Naive thymus-derived CD4-positive, alpha-beta T cell (primary cell): Measurements from ENCODE around the gene NT5C2. TPM values are rescaled to one million over a fixed set of nuclear protein-coding genes. Genes with fewer than 3 reads are reported as not detected.

Experiments used
- ATAC-seq: fragments of 150-1000 bp; cut with Tn5 transposase; 2 replicates; pipeline ENCODE4 v1.10.0; 2021; ENCODE audit warnings: mild to moderate bottlenecking, moderate library complexity
- CTCF ChIA-PET: fragments of 350-600 bp; sonication (Branson Sonifier 250); formaldehyde crosslinking; loops from one replicate; lab custom pipeline; 2021; ENCODE audit warnings: antibody characterized with exemption; lab: Charles Lee
- POLR2A ChIA-PET: fragments of 350-600 bp; sonication (Branson Sonifier 250); formaldehyde crosslinking; loops from one replicate; lab custom pipeline; 2021; ENCODE audit warnings: antibody characterized with exemption, inconsistent platforms; lab: Charles Lee
- DNase-seq, 9 donors: peaks; one replicate each; pipeline versions ENCODE4 v3.0.0 to v3.0.0-alpha.2; 2020 to 2022; ENCODE audit warnings: mixed read lengths in 1 of 9
- H3K27ac ChIP-seq: one replicate; pipeline ENCODE4 v1.7.0; 2013; ENCODE audit warnings: mild to moderate bottlenecking, low read depth, low read length, moderate library complexity
- H3K27me3 ChIP-seq, 2 donors: one replicate each; pipeline ENCODE4 v1.7.0; 2013; ENCODE audit warnings: low read length in 2 of 2, mild to moderate bottlenecking in 2 of 2, moderate library complexity in 2 of 2; ENCODE audit not compliant: control insufficient read depth in 2 of 2, insufficient read depth in 2 of 2
- H3K36me3 ChIP-seq, 3 experiments: 1 replicate in 2 of 3; 2 replicates in 1 of 3; pipeline ENCODE4 v1.7.0; 2013; ENCODE audit warnings: low read length in 3 of 3, mild to moderate bottlenecking in 3 of 3, moderate library complexity in 1 of 3; ENCODE audit not compliant: insufficient read depth in 3 of 3, control insufficient read depth in 2 of 3
- H3K4me1 ChIP-seq, 2 donors: one replicate each; pipeline ENCODE4 v1.7.0; 2013; ENCODE audit warnings: low read length in 2 of 2, mild to moderate bottlenecking in 2 of 2, moderate library complexity in 1 of 2; ENCODE audit not compliant: control insufficient read depth in 2 of 2, insufficient read depth in 2 of 2
- H3K4me3 ChIP-seq: 2 replicates; pipeline ENCODE4 v1.7.0; 2013; ENCODE audit warnings: mild to moderate bottlenecking, low read length
- H3K9me3 ChIP-seq, 3 experiments: 1 replicate in 2 of 3; 2 replicates in 1 of 3; pipeline ENCODE4 v1.7.0; 2013; ENCODE audit warnings: low read length in 3 of 3; ENCODE audit not compliant: control insufficient read depth in 2 of 3
- H3K27ac Mint-ChIP-seq, 9 donors: one replicate each; pipeline ENCODE4 v1.8.0; 2020 to 2022; ENCODE audit warnings: mixed read lengths in 9 of 9, mild to moderate bottlenecking in 8 of 9, moderate library complexity in 5 of 9, inconsistent platforms in 2 of 9
- H3K27me3 Mint-ChIP-seq, 5 donors: one replicate each; pipeline ENCODE4 v1.8.0; 2021 to 2022; ENCODE audit warnings: mixed read lengths in 5 of 5, mild to moderate bottlenecking in 1 of 5
- H3K36me3 Mint-ChIP-seq, 5 donors: one replicate each; pipeline ENCODE4 v1.8.0; 2020 to 2022; ENCODE audit warnings: mixed read lengths in 5 of 5, mild to moderate bottlenecking in 3 of 5, inconsistent platforms in 1 of 5
- H3K4me1 Mint-ChIP-seq, 7 donors: one replicate each; pipeline ENCODE4 v1.8.0; 2020 to 2022; ENCODE audit warnings: mixed read lengths in 7 of 7, mild to moderate bottlenecking in 3 of 7, inconsistent platforms in 1 of 7
- H3K4me3 Mint-ChIP-seq, 10 donors: one replicate each; pipeline ENCODE4 v1.8.0; 2020 to 2022; ENCODE audit warnings: mild to moderate bottlenecking in 10 of 10, mixed read lengths in 10 of 10, moderate library complexity in 6 of 10, inconsistent platforms in 2 of 10
- H3K9me3 Mint-ChIP-seq, 11 donors: one replicate each; pipeline ENCODE4 v1.8.0; 2020 to 2022; ENCODE audit warnings: mixed read lengths in 11 of 11, mild to moderate bottlenecking in 4 of 11, inconsistent platforms in 1 of 11, moderate library complexity in 1 of 11
- intact Hi-C, 2 donors: fragments of 100-400 bp; cut with micrococcal nuclease; formaldehyde crosslinking; loops; one replicate each; pipeline ENCODE4 v1.15.1; 2023
- polyA plus RNA-seq, 2 donors: library from polyadenylated mRNA; unstranded; fragments of 300-500 nt; fragmentation: Illumina TruSeq; gene quantifications; one replicate each; pipeline ENCODE4 v1.2.3, GENCODE V29; 2021
- total RNA-seq, 6 experiments: library from RNA in 5 of 6; stranded (reverse) in 5 of 6; gene quantifications; 1 replicate in 5 of 6; 2 replicates in 1 of 6; pipeline ENCODE4 v1.2.3 and lab custom pipeline; 2021 to 2026

NT5C2 gene
- total and polyA plus RNA-seq, 7 experiments from 2014 or later = 48.7 to 87.8 (median 68.9) TPM

- Mint-ChIP-seq H3K36me3 (peaks cover 0 to 13% (median 2%) of the 10 kb centered on the region in 5 donors), H3K4me3 (no peak overlapping the region), H3K9me3 (no peaks in the 10 kb centered on the region), H3K4me1 (peaks cover 0 to 5% (median 0%) of the 10 kb centered on the region in 7 donors), H3K27me3 (no peaks in the 10 kb centered on the region), H3K27ac (peak overlapping the region in 3 of 9 donors; percentile 27 to 81 (median 68))
- no peaks in the 10 kb centered on the region for H3K9me3 ChIP-seq
- no peak for DNase-seq
- CTCF ChIA-PET = no interaction called here
- H3K27me3 ChIP-seq = no peaks in the 10 kb centered on the region
- intact Hi-C loops = no loop called here
- H3K27ac ChIP-seq = no peak overlapping the region
- no peaks in the 10 kb centered on the region for H3K4me1 ChIP-seq
- H3K4me3 ChIP-seq = no peak overlapping the region
- no peak for ATAC-seq
- POLR2A ChIA-PET = no interaction called here
- peaks cover 0 to 27% (median 0%) of the 10 kb centered on the region in 3 experiments for H3K36me3 ChIP-seq
Measured at GRCh38 chr10:103083266-103083976, 109.7 kb downstream of the NT5C2 start.

GRCh38 chr10:103082683-103083082 lies 110.4 kb downstream of the NT5C2 start:
- Mint-ChIP-seq H3K4me3 (no peak overlapping the region), H3K27ac (peak overlapping the region in 2 of 9 donors; percentile 37 to 62), H3K27me3 (no peaks in the 10 kb centered on the region), H3K9me3 (no peaks in the 10 kb centered on the region), H3K36me3 (peaks cover 0 to 19% (median 3%) of the 10 kb centered on the region in 5 donors), H3K4me1 (peaks cover 0 to 5% (median 0%) of the 10 kb centered on the region in 7 donors)
- Histone ChIP-seq H3K9me3 (no peaks in the 10 kb centered on the region), H3K4me1 (no peaks in the 10 kb centered on the region), H3K36me3 (peaks cover 0 to 34% (median 0%) of the 10 kb centered on the region in 3 experiments), H3K27ac (no peak overlapping the region), H3K4me3 (no peak overlapping the region), H3K27me3 (no peaks in the 10 kb centered on the region)
- ChIA-PET POLR2A (no interaction called here), CTCF (no interaction called here)
- ATAC-seq (no peak), DNase-seq (no peak)
- intact Hi-C loops = no loop called here

GRCh38 chr10:103080891-103081581 lies 112.0 kb downstream of the NT5C2 start:
- Mint-ChIP-seq H3K4me3 (no peak overlapping the region), H3K36me3 (peaks cover 5 to 36% (median 13%) of the 10 kb centered on the region in 5 donors), H3K27ac (peak overlapping the region in 3 of 9 donors; percentile 31 to 53 (median 34)), H3K4me1 (peaks cover 0 to 5% (median 0%) of the 10 kb centered on the region in 7 donors), H3K27me3 (no peaks in the 10 kb centered on the region), H3K9me3 (no peaks in the 10 kb centered on the region)
- ATAC-seq (no peak), DNase-seq (no peak)
- CTCF ChIA-PET = no interaction called here
- Histone ChIP-seq H3K27me3 (no peaks in the 10 kb centered on the region), H3K36me3 (peaks cover 0 to 40% (median 0%) of the 10 kb centered on the region in 3 experiments), H3K27ac (no peak overlapping the region), H3K4me3 (no peak overlapping the region), H3K4me1 (no peaks in the 10 kb centered on the region), H3K9me3 (no peaks in the 10 kb centered on the region)
- POLR2A ChIA-PET = no interaction called here
- intact Hi-C loops = no loop called here

- Mint-ChIP-seq H3K27me3 (no peaks in the 10 kb centered on the region), H3K9me3 (no peaks in the 10 kb centered on the region), H3K4me1 (peaks cover 0 to 5% (median 0%) of the 10 kb centered on the region in 7 donors), H3K27ac (no peak overlapping the region), H3K36me3 (peaks cover 2 to 43% (median 13%) of the 10 kb centered on the region in 5 donors), H3K4me3 (no peak overlapping the region)
- POLR2A ChIA-PET = no interaction called here
- Histone ChIP-seq H3K4me1 (no peaks in the 10 kb centered on the region), H3K4me3 (no peak overlapping the region), H3K27ac (no peak overlapping the region), H3K27me3 (no peaks in the 10 kb centered on the region), H3K9me3 (no peaks in the 10 kb centered on the region), H3K36me3 (peaks cover 0 to 43% (median 0%) of the 10 kb centered on the region in 3 experiments)
- CTCF ChIA-PET = interaction anchor here (0.6 kb wide), 1 partner anchor 243 kb away, joined by 3 read pairs; no protein-coding TSS in a partner anchor
- intact Hi-C loops = no loop called here
- DNase-seq (no peak), ATAC-seq (no peak)
Measured at GRCh38 chr10:103079946-103080345, 113.1 kb downstream of the NT5C2 start.

GRCh38 chr10:103079100-103079499 lies 114.0 kb downstream of the NT5C2 start:
- Mint-ChIP-seq H3K27ac (no peak overlapping the region), H3K27me3 (no peaks in the 10 kb centered on the region), H3K36me3 (peaks cover 2 to 47% (median 13%) of the 10 kb centered on the region in 5 donors), H3K4me3 (no peak overlapping the region), H3K4me1 (peaks cover 0 to 5% (median 0%) of the 10 kb centered on the region in 7 donors), H3K9me3 (no peaks in the 10 kb centered on the region)
- ChIA-PET POLR2A (no interaction called here), CTCF (no interaction called here)
- intact Hi-C loops = no loop called here
- Histone ChIP-seq H3K4me1 (no peaks in the 10 kb centered on the region), H3K4me3 (no peak overlapping the region), H3K9me3 (no peaks in the 10 kb centered on the region), H3K36me3 (peaks cover 0 to 43% (median 0%) of the 10 kb centered on the region in 3 experiments), H3K27me3 (no peaks in the 10 kb centered on the region), H3K27ac (no peak overlapping the region)
- no peak for DNase-seq
- no peak for ATAC-seq

GRCh38 chr10:103078676-103079075 lies 114.4 kb downstream of the NT5C2 start:
- Histone ChIP-seq H3K27me3 (no peaks in the 10 kb centered on the region), H3K27ac (no peak overlapping the region), H3K4me1 (no peaks in the 10 kb centered on the region), H3K9me3 (no peaks in the 10 kb centered on the region), H3K36me3 (peaks cover 0 to 40% (median 0%) of the 10 kb centered on the region in 3 experiments), H3K4me3 (no peak overlapping the region)
- DNase-seq (no peak), ATAC-seq (no peak)
- no peak overlapping the region for H3K4me3 Mint-ChIP-seq
- ChIA-PET POLR2A (interaction anchor here (0.7 kb wide), 1 partner anchor 9 kb away, joined by 3 read pairs; no protein-coding TSS in a partner anchor), CTCF (no interaction called here)
- peaks cover 0 to 5% (median 0%) of the 10 kb centered on the region in 7 donors for H3K4me1 Mint-ChIP-seq
- no peak overlapping the region for H3K27ac Mint-ChIP-seq
- H3K36me3 Mint-ChIP-seq = peaks cover 2 to 47% (median 13%) of the 10 kb centered on the region in 5 donors
- H3K9me3 Mint-ChIP-seq = no peaks in the 10 kb centered on the region
- H3K27me3 Mint-ChIP-seq = no peaks in the 10 kb centered on the region
- intact Hi-C loops = no loop called here
